GM12878 (cell line): Measurements from ENCODE around the gene FANCC. TPM values are rescaled to one million over a fixed set of nuclear protein-coding genes. Genes with fewer than 3 reads are reported as not detected.

Experiments used
- ATAC-seq: fragments of 200-7000 bp; cut with Tn5 transposase; 3 replicates; pipeline ENCODE4 v1.9.1; 2020; ENCODE audit warnings: mild to moderate bottlenecking, moderate library complexity
- BruUV-seq: library from RNA; stranded (reverse); fragments of 400-500 nt; replicated peaks from 2 replicates; lab custom pipeline; 2021; lab: Mats Ljungman, UMichigan
- CTCF ChIA-PET: fragments of 300-600 bp; sonication (Branson Sonifier 250); formaldehyde crosslinking; extraction: SDS; loops from one replicate; lab custom pipeline; 2021; ENCODE audit warnings: inconsistent platforms; lab: Yijun Ruan, JAX
- POLR2A ChIA-PET: fragments of 350-600 bp; formaldehyde crosslinking; extraction: SDS; loops from one replicate; lab custom pipeline; 2021; ENCODE audit warnings: inconsistent platforms; lab: Charles Lee
- RAD21 ChIA-PET: fragments of 300-600 bp; sonication (Branson Sonifier 250); formaldehyde crosslinking; loops from one replicate; lab custom pipeline; 2023; ENCODE audit warnings: antibody characterized with exemption; ENCODE audit not compliant: unreplicated experiment; lab: Charles Lee
- SMC1A ChIA-PET: fragments of 300-600 bp; sonication (Branson Sonifier 250); formaldehyde crosslinking; loops from one replicate; lab custom pipeline; 2023; ENCODE audit not compliant: unreplicated experiment, uncharacterized antibody; lab: Charles Lee
- DNase-seq: peaks from one replicate; pipeline ENCODE4 v3.0.0-alpha.2; 2011; ENCODE audit warnings: low read depth, low spot score
- FAIRE-seq: peaks from 3 replicates; lab custom pipeline; 2011; peaks lifted over from hg19 to GRCh38; lab: Jason Lieb, UNC
- H2AFZ ChIP-seq: 2 replicates; pipeline ENCODE4 v1.6.0; 2011; ENCODE audit warnings: low read depth, low read length, control low read depth; ENCODE audit not compliant: control insufficient read depth
- H3K27ac ChIP-seq: 2 replicates; pipeline ENCODE4 v1.5.1; 2011; ENCODE audit warnings: control low read depth; ENCODE audit not compliant: control insufficient read depth, insufficient read depth
- H3K27me3 ChIP-seq, 2 experiments: replicated peaks in 1 of 2; 2 replicates each; pipeline versions ENCODE4 v1.6.0 to v1.6.1; 2011; ENCODE audit warnings: low read length in 1 of 2; ENCODE audit not compliant: control insufficient read depth in 2 of 2, insufficient read depth in 2 of 2
- H3K36me3 ChIP-seq, 2 experiments: 2 replicates each; pipeline ENCODE4 v1.5.1; 2011; ENCODE audit warnings: low read length in 1 of 2; ENCODE audit not compliant: control insufficient read depth in 2 of 2, insufficient read depth in 2 of 2
- H3K4me1 ChIP-seq: 2 replicates; pipeline ENCODE4 v1.6.1; 2011; ENCODE audit warnings: mild to moderate bottlenecking, low read length, moderate library complexity, mixed read lengths; ENCODE audit not compliant: control insufficient read depth, insufficient read depth
- H3K4me2 ChIP-seq: 2 replicates; pipeline ENCODE4 v1.6.0; 2011; ENCODE audit warnings: control low read depth; ENCODE audit not compliant: control insufficient read depth, insufficient read depth
- H3K4me3 ChIP-seq: fragments of 200-600 bp; sonication (generic); 2 replicates; pipeline ENCODE4 v1.5.1; 2016
- H3K79me2 ChIP-seq: 2 replicates; pipeline ENCODE4 v1.6.0; 2011; ENCODE audit warnings: low read length; ENCODE audit not compliant: control insufficient read depth, insufficient read depth
- H3K9ac ChIP-seq: 2 replicates; pipeline ENCODE4 v1.8.0; 2011; ENCODE audit warnings: low read length, control low read depth, mixed read lengths; ENCODE audit not compliant: control insufficient read depth, insufficient read depth
- H3K9me3 ChIP-seq: replicated peaks from 3 replicates; pipeline ENCODE4 v1.5.1; 2011; ENCODE audit warnings: mild to moderate bottlenecking, low read length; ENCODE audit not compliant: control insufficient read depth, insufficient read depth
- H4K20me1 ChIP-seq: 2 replicates; pipeline ENCODE4 v1.6.0; 2011; ENCODE audit not compliant: control insufficient read depth, insufficient read depth
- ATF2 ChIP-seq: IDR thresholded peaks from 2 replicates; pipeline ENCODE4 v1.6.1; 2012; ENCODE audit warnings: low read length, inconsistent platforms
- BCL11A ChIP-seq: IDR thresholded peaks from 2 replicates; pipeline ENCODE4 v1.6.1; 2011; ENCODE audit warnings: low read depth, low read length
- EP300 ChIP-seq, 2 experiments: fragments of 150-350 bp in 1 of 2; IDR thresholded peaks; 2 replicates each; pipeline ENCODE4 v1.6.1; 2011 to 2012; ENCODE audit warnings: low read depth in 2 of 2, low read length in 2 of 2, borderline replicate concordance in 1 of 2, improper control_type of control experiment in 1 of 2, inconsistent platforms in 1 of 2; ENCODE audit not compliant: control insufficient read depth in 1 of 2
- FOS ChIP-seq: IDR thresholded peaks from 3 replicates; pipeline ENCODE4 v1.6.1; 2011; ENCODE audit warnings: borderline replicate concordance; ENCODE audit not compliant: insufficient read length; ENCODE audit errors: extremely low read depth
- KAT2A ChIP-seq: conservative IDR thresholded peaks from 2 replicates; pipeline ENCODE4 v1.6.1; 2011; ENCODE audit warnings: low read depth, low read length; ENCODE audit not compliant: control insufficient read depth
- MTA2 ChIP-seq: fragments of 450-650 bp; IDR thresholded peaks from 2 replicates; pipeline ENCODE4 v1.6.1; 2016; ENCODE audit warnings: low read depth, mild to moderate bottlenecking, moderate library complexity
- NFYB ChIP-seq: IDR thresholded peaks from 2 replicates; pipeline ENCODE4 v1.6.1; 2011; ENCODE audit warnings: low read depth, mild to moderate bottlenecking, low read length, improper control_type of control experiment, moderate library complexity; ENCODE audit not compliant: insufficient read depth
- POU2F2 ChIP-seq: IDR thresholded peaks from 3 replicates; pipeline ENCODE4 v1.6.1; 2011; ENCODE audit warnings: low read depth, mild to moderate bottlenecking, low read length, borderline replicate concordance
- SUZ12 ChIP-seq: fragments of 200-600 bp; sonication (generic); IDR thresholded peaks from one replicate; pipeline ENCODE4 v1.6.1; 2018; ENCODE audit warnings: antibody characterized with exemption, mild to moderate bottlenecking; ENCODE audit not compliant: unreplicated experiment
- TBL1XR1 ChIP-seq: IDR thresholded peaks from 2 replicates; pipeline ENCODE4 v1.6.1; 2012; ENCODE audit warnings: low read depth, low read length, improper control_type of control experiment
- WRNIP1 ChIP-seq: IDR thresholded peaks from 2 replicates; pipeline ENCODE4 v1.6.1; 2011; ENCODE audit warnings: low read depth, low read length, improper control_type of control experiment, borderline replicate concordance
- ZNF274 ChIP-seq: IDR thresholded peaks from one replicate; pipeline ENCODE4 v1.8.0; 2011; ENCODE audit not compliant: insufficient read length, insufficient read depth
- WGBS: methylation state at CpG from one replicate; pipeline ENCODE4 v1.1.6; 2016; ENCODE audit warnings: low lambda C conversion rate; ENCODE audit not compliant: insufficient replicate concordance, insufficient coverage; ENCODE audit errors: missing lambda C conversion rate; 5-methylcytosine and 5-hydroxymethylcytosine counted together
- in situ Hi-C: fragments of 300-500 bp; cut with MboI; formaldehyde crosslinking; loops from 9 replicates; pipeline ENCODE4 v1.14.3; 2018; ENCODE audit warnings: mixed read lengths
- intact Hi-C: fragments of 100-400 bp; cut with micrococcal nuclease; formaldehyde crosslinking; loops from one replicate; pipeline ENCODE4 v1.14.2; 2022; ENCODE audit not compliant: unreplicated experiment
- polyA plus RNA-seq, 11 experiments: library from polyadenylated mRNA; depleted of rRNA in 4 of 11; unstranded in 6 of 11; stranded (reverse) in 5 of 11; fragments of >200 nt; fragmentation: Nextera tagmentation in 4 of 11; fragmentation: Illumina TruSeq in 1 of 11; extraction: Ambion mirVana in 4 of 11; extraction: Trizol in 1 of 11; gene quantifications; 1 replicate in 1 of 11; 2 replicates in 10 of 11; pipeline versions ENCODE4 v1.2.1 to v1.2.3, GENCODE V29; 2011 to 2016; ENCODE audit warnings: inconsistent platforms in 2 of 11, missing spikeins in 2 of 11, low read depth in 1 of 11
- total RNA-seq, 4 experiments: library from RNA; depleted of rRNA in 3 of 4; stranded (reverse); fragments of >200 nt in 3 of 4; fragmentation: Illumina TruSeq in 1 of 4; extraction: Trizol in 1 of 4; gene quantifications; 2 replicates each; pipeline versions ENCODE4 v1.2.1 to v1.2.3, GENCODE V29; 2013 to 2021
- TF ChIP-seq, protein P1 (sequence below): fragments of 450-650 bp; IDR thresholded peaks from 2 replicates; pipeline ENCODE4 v1.6.1; 2017; ENCODE audit warnings: borderline replicate concordance
- TF ChIP-seq, protein P2 (sequence below): IDR thresholded peaks from 2 replicates; pipeline ENCODE4 v1.6.1; 2012; ENCODE audit warnings: mild to moderate bottlenecking, low read depth, low read length
- TF ChIP-seq, protein P3 (sequence below): fragments of 450-650 bp; formaldehyde crosslinking; IDR thresholded peaks from 2 replicates; pipeline ENCODE4 v1.4.0; 2022; ENCODE audit warnings: mild to moderate bottlenecking, moderate library complexity

FANCC gene
- total and polyA plus RNA-seq, 10 of the 15 experiments (the other 5 are each of a cell fraction or from before 2014, with no cell fraction given) = 1.2 to 16.8 (median 10.5) TPM

GRCh38 chr9:95246547-95246946 is 71.0 kb downstream of the FANCC start:
- in situ Hi-C loops = no loop called here
- ATAC-seq (no peak), FAIRE-seq (no peak), DNase-seq (no peak)
- no peaks in the 10 kb centered on the region for H3K27me3 ChIP-seq
- H3K9me3 ChIP-seq = no peaks in the 10 kb centered on the region
- no peak overlapping the region for H3K4me2 ChIP-seq
- H3K27ac ChIP-seq = no peak overlapping the region
- H3K4me1 ChIP-seq = no peaks in the 10 kb centered on the region
- H3K9ac ChIP-seq = no peak overlapping the region
- ChIA-PET POLR2A (no interaction called here), RAD21 (no interaction called here), SMC1A (interaction anchor here (1.0 to 1.4 kb wide), 2 partner anchors 17 to 116 kb away, joined by 3 read pairs; no protein-coding TSS in a partner anchor), CTCF (no interaction called here)
- intact Hi-C loops = no loop called here
- H3K36me3 ChIP-seq = no peaks in the 10 kb centered on the region; a peak in 1 of 4 replicates
- no peaks in the 10 kb centered on the region for H4K20me1 ChIP-seq
- H3K4me3 ChIP-seq = no peak overlapping the region
- H2AFZ ChIP-seq = no peak overlapping the region
- no peaks in the 10 kb centered on the region for H3K79me2 ChIP-seq
- BruUV-seq = no TSS peak
- 100% methylated on average over 1 of the region's 1 CpG for WGBS
- TF ChIP-seq ATF2 = no peak
- TF ChIP-seq, protein P1, sequence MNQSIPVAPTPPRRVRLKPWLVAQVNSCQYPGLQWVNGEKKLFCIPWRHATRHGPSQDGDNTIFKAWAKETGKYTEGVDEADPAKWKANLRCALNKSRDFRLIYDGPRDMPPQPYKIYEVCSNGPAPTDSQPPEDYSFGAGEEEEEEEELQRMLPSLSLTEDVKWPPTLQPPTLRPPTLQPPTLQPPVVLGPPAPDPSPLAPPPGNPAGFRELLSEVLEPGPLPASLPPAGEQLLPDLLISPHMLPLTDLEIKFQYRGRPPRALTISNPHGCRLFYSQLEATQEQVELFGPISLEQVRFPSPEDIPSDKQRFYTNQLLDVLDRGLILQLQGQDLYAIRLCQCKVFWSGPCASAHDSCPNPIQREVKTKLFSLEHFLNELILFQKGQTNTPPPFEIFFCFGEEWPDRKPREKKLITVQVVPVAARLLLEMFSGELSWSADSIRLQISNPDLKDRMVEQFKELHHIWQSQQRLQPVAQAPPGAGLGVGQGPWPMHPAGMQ = no peak
- TF ChIP-seq POU2F2 = no peak
- TF ChIP-seq BCL11A = no peak
- no peak for TF ChIP-seq TBL1XR1
- no peak for TF ChIP-seq NFYB
- no peak for TF ChIP-seq MTA2
- no peak for TF ChIP-seq EP300 (IDR thresholded peaks at IDR 0.05; ENCODE audit: borderline replicate concordance in 1 of 2, control insufficient read depth in 1 of 2, low read depth in 2 of 2, low read length in 2 of 2)
- no peak for TF ChIP-seq KAT2A
- TF ChIP-seq, protein P2, sequence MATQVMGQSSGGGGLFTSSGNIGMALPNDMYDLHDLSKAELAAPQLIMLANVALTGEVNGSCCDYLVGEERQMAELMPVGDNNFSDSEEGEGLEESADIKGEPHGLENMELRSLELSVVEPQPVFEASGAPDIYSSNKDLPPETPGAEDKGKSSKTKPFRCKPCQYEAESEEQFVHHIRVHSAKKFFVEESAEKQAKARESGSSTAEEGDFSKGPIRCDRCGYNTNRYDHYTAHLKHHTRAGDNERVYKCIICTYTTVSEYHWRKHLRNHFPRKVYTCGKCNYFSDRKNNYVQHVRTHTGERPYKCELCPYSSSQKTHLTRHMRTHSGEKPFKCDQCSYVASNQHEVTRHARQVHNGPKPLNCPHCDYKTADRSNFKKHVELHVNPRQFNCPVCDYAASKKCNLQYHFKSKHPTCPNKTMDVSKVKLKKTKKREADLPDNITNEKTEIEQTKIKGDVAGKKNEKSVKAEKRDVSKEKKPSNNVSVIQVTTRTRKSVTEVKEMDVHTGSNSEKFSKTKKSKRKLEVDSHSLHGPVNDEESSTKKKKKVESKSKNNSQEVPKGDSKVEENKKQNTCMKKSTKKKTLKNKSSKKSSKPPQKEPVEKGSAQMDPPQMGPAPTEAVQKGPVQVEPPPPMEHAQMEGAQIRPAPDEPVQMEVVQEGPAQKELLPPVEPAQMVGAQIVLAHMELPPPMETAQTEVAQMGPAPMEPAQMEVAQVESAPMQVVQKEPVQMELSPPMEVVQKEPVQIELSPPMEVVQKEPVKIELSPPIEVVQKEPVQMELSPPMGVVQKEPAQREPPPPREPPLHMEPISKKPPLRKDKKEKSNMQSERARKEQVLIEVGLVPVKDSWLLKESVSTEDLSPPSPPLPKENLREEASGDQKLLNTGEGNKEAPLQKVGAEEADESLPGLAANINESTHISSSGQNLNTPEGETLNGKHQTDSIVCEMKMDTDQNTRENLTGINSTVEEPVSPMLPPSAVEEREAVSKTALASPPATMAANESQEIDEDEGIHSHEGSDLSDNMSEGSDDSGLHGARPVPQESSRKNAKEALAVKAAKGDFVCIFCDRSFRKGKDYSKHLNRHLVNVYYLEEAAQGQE = no peak
- no peak for TF ChIP-seq WRNIP1
- no peak for TF ChIP-seq FOS
- TF ChIP-seq, protein P3, sequence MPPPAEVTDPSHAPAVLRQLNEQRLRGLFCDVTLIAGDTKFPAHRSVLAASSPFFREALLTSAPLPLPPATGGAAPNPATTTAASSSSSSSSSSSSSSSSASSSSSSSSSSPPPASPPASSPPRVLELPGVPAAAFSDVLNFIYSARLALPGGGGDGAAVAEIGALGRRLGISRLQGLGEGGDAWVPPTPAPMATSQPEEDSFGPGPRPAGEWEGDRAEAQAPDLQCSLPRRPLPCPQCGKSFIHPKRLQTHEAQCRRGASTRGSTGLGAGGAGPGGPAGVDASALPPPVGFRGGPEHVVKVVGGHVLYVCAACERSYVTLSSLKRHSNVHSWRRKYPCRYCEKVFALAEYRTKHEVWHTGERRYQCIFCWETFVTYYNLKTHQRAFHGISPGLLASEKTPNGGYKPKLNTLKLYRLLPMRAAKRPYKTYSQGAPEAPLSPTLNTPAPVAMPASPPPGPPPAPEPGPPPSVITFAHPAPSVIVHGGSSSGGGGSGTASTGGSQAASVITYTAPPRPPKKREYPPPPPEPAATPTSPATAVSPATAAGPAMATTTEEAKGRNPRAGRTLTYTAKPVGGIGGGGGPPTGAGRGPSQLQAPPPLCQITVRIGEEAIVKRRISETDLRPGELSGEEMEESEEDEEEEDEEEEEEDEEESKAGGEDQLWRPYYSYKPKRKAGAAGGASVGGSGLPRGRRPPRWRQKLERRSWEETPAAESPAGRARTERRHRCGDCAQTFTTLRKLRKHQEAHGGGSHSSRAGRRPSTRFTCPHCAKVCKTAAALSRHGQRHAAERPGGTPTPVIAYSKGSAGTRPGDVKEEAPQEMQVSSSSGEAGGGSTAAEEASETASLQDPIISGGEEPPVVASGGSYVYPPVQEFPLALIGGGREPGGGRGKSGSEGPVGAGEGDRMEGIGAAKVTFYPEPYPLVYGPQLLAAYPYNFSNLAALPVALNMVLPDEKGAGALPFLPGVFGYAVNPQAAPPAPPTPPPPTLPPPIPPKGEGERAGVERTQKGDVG = no peak
- no peak for TF ChIP-seq ZNF274
- TF ChIP-seq SUZ12 = no peak
